GM13976 (cell line): ENCODE data around the gene NOB1.

ENCODE experiments used
- DNase-seq: peaks from one replicate; pipeline ENCODE4 v3.0.0; 2012; ENCODE audit warnings: low spot score
- in situ Hi-C: fragments of 300-500 bp; cut with MboI; formaldehyde crosslinking; loops from one replicate; pipeline ENCODE4 v1.12.0; 2022; ENCODE audit warnings: low sequenced_read_pairs, mixed read lengths, inconsistent platforms; ENCODE audit not compliant: unreplicated experiment
- TF ChIP-seq, protein P1 (sequence below): IDR thresholded peaks from 2 replicates; pipeline ENCODE4 v1.5.1; 2012; ENCODE audit warnings: borderline replicate concordance, mild to moderate bottlenecking; ENCODE audit not compliant: insufficient read depth; ENCODE audit errors: extremely low read depth, missing control alignments, control extremely low read depth

NOB1 gene

DNA sequence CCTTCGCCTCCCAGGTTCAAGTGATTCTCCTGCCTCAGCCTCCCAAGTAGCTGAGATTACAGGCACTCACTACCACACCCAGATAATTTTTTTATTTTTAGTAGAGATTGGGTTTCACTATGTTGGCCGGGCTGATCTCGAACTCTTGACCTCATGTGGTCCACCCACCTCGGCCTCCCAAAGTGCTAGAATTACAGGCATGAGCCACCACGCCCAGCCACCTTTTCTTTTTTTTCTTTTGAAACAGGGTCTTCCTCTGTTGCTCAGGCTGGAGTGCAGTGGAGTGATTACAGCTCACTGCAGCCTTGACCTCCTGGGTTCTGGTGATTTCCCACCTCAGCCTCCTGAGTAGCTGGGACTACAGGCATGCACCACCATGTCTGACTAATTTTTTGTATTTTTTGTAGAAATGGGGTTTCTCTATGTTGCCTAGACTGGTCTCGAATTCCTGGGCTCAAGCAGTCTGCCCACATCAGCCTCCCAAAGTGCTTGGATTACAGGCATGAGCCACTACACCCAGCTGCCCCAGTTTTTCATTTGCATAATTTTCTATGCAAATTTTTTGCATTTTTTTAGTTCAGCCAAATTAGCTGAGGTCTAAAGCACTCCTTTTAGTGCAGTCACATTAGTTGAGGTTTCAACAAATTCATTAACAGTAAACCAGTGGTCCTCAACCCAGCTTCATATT, 18.7 kb upstream of the NOB1 start:
- TF ChIP-seq, protein P1, sequence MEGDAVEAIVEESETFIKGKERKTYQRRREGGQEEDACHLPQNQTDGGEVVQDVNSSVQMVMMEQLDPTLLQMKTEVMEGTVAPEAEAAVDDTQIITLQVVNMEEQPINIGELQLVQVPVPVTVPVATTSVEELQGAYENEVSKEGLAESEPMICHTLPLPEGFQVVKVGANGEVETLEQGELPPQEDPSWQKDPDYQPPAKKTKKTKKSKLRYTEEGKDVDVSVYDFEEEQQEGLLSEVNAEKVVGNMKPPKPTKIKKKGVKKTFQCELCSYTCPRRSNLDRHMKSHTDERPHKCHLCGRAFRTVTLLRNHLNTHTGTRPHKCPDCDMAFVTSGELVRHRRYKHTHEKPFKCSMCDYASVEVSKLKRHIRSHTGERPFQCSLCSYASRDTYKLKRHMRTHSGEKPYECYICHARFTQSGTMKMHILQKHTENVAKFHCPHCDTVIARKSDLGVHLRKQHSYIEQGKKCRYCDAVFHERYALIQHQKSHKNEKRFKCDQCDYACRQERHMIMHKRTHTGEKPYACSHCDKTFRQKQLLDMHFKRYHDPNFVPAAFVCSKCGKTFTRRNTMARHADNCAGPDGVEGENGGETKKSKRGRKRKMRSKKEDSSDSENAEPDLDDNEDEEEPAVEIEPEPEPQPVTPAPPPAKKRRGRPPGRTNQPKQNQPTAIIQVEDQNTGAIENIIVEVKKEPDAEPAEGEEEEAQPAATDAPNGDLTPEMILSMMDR, result no peak
- in situ Hi-C loops, result no loop called here
- DNase-seq, result no peak

DNA sequence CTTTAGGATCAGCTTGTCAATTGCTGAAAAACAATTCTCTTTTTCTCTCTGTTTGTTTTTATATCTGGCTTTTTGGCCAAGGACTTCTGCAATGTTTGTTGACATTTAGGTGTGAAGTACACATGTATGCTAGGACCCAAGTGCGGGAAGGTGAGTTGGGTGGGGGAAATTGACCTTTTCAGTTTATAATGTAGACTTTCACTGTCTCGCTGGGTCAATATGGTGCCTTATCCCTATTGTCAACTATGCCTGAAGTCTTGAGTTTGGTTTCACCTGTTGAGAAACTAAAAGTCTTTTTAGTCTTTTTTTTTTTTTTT, 16.9 kb upstream of the NOB1 start:
- in situ Hi-C loops, result no loop called here
- no peak for DNase-seq
- TF ChIP-seq, protein P1, result no peak

DNA sequence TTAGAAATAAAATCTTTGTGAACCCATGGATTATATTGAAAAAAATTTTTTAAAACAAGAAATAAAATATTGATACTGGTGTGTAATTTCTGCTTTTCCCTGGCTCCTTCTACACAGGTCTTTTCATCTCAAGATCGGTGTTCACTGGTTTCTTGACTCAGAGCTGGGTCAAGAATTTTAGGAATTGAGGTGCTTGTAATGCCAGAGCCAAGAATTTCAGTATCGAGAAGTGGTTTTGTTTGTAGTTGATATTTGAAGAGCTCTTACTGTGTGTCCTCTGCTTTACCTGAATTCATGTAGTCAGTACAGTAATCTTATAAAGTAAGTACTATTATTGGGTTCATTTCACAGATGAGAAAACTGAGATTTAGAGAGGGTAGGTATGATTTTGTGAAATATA, 14.7 kb upstream of the NOB1 start:
- in situ Hi-C loops, result no loop called here
- no peak for DNase-seq
- TF ChIP-seq, protein P1, result no peak

DNA sequence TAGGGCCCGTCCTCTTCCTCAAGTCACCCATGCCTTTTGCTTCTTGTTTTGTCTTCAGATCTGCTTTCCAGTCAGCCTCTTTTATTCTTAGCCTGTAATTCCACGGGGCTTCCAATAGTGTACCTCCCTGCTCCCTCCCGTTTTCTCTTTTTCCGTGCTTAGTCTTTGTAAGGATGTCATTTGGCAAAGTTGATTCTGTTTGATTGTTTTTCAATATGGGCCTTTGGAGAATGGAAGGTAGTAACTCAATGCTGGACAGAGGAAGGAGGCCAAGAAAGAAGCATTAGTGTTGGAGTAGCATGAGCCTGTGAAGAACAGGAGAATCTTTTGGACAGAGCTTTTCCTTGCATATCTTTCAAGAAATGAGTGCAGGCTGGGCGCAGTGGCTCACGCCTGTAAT, 13.9 kb upstream of the NOB1 start:
- in situ Hi-C loops, result no loop called here
- DNase-seq, result no peak
- TF ChIP-seq, protein P1, result no peak

DNA sequence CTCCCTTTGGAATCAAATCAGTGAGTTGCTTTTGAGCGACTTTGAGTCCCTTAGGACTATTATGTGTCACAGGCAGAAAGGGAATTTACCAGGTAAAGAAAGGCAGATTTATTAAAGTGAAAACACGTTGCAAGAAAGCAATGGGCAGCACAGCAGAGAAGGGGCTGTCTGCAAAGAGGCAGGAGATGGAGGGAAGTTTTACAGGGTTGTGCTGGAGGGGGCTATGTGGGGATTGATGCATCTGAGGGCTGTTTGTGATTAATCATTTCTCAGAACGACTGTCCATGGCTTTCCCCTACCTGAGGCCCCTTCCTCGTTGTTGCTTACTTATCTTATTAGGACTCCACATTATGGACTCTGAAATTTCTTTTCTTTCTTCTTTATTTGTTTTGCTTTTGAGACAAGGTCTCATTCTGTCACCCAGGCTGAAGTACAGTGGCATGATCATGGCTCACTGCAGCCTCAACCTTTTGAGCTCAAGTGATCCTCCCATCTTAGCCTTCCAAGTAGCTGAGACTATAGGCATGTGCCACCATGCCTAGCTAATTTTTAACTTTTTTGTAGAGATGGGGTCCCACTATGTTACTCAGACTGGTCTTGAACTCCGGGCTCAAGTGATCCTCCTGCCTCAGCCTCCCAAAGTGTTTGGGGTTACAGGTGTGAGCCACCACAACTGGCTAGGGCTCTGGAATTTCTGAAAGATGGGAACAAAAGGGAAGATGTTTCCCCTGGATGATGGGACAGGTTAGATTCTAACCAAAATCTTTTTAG, 12.9 kb upstream of the NOB1 start:
- in situ Hi-C loops, result no loop called here
- DNase-seq, result no peak
- TF ChIP-seq, protein P1, result no peak

DNA sequence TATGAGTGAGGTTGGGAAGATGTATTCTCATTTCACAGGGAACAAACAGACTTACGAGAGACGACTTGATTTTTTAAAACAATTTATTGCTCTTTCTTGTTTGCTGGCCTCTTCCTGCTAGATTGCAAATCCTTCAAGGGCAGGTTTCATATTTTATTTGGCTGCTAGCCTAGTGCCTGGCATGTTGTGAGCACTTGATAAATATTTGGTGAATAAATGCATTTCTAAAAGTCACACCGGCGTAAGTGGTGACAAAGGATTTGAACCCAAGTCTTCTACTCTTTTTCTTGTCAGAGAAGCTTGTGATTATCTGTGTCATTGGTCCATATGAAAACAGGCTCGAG, 8.8 kb upstream of the NOB1 start:
- DNase-seq, result no peak
- in situ Hi-C loops, result no loop called here
- TF ChIP-seq, protein P1, result no peak
